Measurements from ENCODE around the gene MTIF3. TPM values are rescaled to one million over a fixed set of nuclear protein-coding genes. Genes with fewer than 3 reads are reported as not detected.

MTIF3 gene
- total RNA-seq, 1 experiment from 2014 or later: 31.6 TPM

- Histone ChIP-seq H3K9ac (ENCODE audit: extremely low read depth, insufficient read length, low read length) (no peak overlapping the region), H3T11ph (ENCODE audit: low read length) (no peak overlapping the region), H3K9me3 (ENCODE audit: control insufficient read depth, low read depth, low read length) (no peaks in the 10 kb centered on the region), H3K23me2 (ENCODE audit: insufficient read length, low read depth, low read length, poor library complexity, severe bottlenecking) (no peaks in the 10 kb centered on the region), H4K20me1 (ENCODE audit: control insufficient read depth, insufficient read depth, insufficient read length) (no peaks in the 10 kb centered on the region), H3K79me2 (ENCODE audit: insufficient read depth, low read length) (no peaks in the 10 kb centered on the region), H4K5ac (ENCODE audit: insufficient read length, low read depth, low read length) (no peak overlapping the region), H2BK15ac (ENCODE audit: low read depth, low read length) (no peak overlapping the region), H2AK5ac (ENCODE audit: insufficient read length, low read length) (no peak overlapping the region), H2AFZ (ENCODE audit: low read length) (no peak overlapping the region), H4K91ac (ENCODE audit: insufficient read length, low read depth, low read length) (no peak overlapping the region), H3K23ac (ENCODE audit: insufficient read length, low read depth, low read length) (no peak overlapping the region), H2BK120ac (ENCODE audit: low read depth, low read length, poor library complexity, severe bottlenecking) (no peak overlapping the region), H3K4me1 (ENCODE audit: insufficient read depth, low read length) (peaks cover under 1% of the 10 kb centered on the region; the same call in 1 of the 2 replicates), H3K79me1 (ENCODE audit: insufficient read depth, low read depth, low read length, poor library complexity, severe bottlenecking) (no peaks in the 10 kb centered on the region), H3K4me2 (ENCODE audit: insufficient read depth, insufficient read length, low read length) (no peak overlapping the region), H3K14ac (ENCODE audit: insufficient read depth, low read length) (no peak overlapping the region), H2BK20ac (ENCODE audit: low read depth, low read length, poor library complexity, severe bottlenecking) (no peak overlapping the region), H4K8ac (replicated peaks; ENCODE audit: insufficient read length, low read depth, low read length) (no peak overlapping the region), H2BK12ac (ENCODE audit: insufficient read length, low read depth, low read length) (no peak overlapping the region), H3K27me3 (ENCODE audit: insufficient read depth, low read length) (no peaks in the 10 kb centered on the region), H3K56ac (ENCODE audit: insufficient read length, low read depth, low read length) (no peak overlapping the region), H3K27ac (ENCODE audit: insufficient read length, low read depth, low read length) (no peak overlapping the region), H2BK5ac (ENCODE audit: insufficient read length, low read length) (no peak overlapping the region), H3K18ac (ENCODE audit: insufficient read length, low read depth, low read length) (no peak overlapping the region), H3K4ac (ENCODE audit: low read depth, low read length) (no peak overlapping the region)
- Mint-ChIP-seq H3K4me3 (no peak overlapping the region), H3K36me3 (ENCODE audit: insufficient read depth in 1 of 3, low read depth in 3 of 3) (no peaks in the 10 kb centered on the region), H3K27ac (no peak overlapping the region), H3K27me3 (ENCODE audit: low read depth) (peaks cover 2% of the 10 kb centered on the region), H3K9me3 (no peaks in the 10 kb centered on the region), H3K4me1 (peaks cover 12 to 29% of the 10 kb centered on the region in 2 experiments)
- no peak for DNase-seq
- TF ChIP-seq, protein P1, sequence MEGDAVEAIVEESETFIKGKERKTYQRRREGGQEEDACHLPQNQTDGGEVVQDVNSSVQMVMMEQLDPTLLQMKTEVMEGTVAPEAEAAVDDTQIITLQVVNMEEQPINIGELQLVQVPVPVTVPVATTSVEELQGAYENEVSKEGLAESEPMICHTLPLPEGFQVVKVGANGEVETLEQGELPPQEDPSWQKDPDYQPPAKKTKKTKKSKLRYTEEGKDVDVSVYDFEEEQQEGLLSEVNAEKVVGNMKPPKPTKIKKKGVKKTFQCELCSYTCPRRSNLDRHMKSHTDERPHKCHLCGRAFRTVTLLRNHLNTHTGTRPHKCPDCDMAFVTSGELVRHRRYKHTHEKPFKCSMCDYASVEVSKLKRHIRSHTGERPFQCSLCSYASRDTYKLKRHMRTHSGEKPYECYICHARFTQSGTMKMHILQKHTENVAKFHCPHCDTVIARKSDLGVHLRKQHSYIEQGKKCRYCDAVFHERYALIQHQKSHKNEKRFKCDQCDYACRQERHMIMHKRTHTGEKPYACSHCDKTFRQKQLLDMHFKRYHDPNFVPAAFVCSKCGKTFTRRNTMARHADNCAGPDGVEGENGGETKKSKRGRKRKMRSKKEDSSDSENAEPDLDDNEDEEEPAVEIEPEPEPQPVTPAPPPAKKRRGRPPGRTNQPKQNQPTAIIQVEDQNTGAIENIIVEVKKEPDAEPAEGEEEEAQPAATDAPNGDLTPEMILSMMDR (conservative IDR thresholded peaks at IDR 0.05): no peak
- WGBS (ENCODE audit: extremely low coverage, insufficient read length, low lambda C conversion rate): no CpG with 5 or more reads among the region's 4 CpGs
These were observed 45.6 kb upstream of the MTIF3 start for GRCh38 chr13:27496006-27496405.

Measured in H9 (cell line).